Ammon's horn (tissue), 1 donor: ENCODE measurements around the gene BEND3.
"Not testable (repeated sequence)": the region's sequence is repeated elsewhere in the genome, so short reads cannot be mapped to it uniquely, and the experiment has no call there.

Experiments
- DNase-seq: peaks from one replicate; pipeline ENCODE4 v3.0.0-alpha.2; 2016; ENCODE audit warnings: low spot score

BEND3 gene

DNA sequence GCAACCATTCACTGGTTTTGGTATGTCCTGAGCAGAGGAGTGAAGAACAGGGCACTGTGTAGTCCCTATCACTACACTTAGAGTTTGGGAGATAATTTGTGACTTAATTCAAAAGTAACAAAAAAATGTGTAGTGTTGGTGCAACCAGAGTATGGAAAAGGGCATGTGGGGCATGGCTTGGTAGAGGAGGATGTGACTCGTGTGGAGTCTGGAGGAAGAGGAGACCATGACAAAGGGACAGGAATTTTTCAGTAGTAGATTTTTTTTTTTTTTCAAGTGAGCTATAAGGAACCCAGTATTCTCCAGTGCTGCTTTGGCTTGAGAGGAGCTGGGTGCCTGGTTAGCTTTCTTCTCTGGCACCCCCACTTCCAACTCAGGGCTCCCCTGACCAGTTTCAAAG lies 82.2 kb downstream of the BEND3 start:
- DNase-seq, result no peak

- no peak for DNase-seq
These were observed 83.3 kb downstream of the BEND3 start for GRCh38 chr6:107032051-107032450.

DNA sequence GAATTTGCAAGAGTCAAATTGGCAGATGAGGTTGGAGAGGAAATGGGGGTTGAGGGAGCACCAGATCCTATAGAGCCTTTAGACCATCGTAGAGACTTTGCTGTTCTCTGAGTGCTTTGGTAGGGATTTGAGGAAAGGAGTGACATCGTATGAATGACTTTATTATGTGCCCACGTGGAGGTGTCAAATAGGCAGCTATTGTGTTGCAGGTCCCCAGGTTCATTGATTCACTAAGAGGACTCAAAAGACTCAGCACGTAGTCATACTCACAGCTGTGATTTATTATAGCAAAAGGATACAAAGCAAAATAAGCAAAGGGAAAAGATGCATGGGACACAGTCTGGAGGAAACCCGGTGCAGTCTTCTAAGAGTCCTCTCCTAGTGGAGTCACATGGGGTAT lies 85.2 kb downstream of the BEND3 start:
- DNase-seq, result no peak

- no peak for DNase-seq
These were observed 88.3 kb downstream of the BEND3 start for GRCh38 chr6:107026965-107027364.

DNA sequence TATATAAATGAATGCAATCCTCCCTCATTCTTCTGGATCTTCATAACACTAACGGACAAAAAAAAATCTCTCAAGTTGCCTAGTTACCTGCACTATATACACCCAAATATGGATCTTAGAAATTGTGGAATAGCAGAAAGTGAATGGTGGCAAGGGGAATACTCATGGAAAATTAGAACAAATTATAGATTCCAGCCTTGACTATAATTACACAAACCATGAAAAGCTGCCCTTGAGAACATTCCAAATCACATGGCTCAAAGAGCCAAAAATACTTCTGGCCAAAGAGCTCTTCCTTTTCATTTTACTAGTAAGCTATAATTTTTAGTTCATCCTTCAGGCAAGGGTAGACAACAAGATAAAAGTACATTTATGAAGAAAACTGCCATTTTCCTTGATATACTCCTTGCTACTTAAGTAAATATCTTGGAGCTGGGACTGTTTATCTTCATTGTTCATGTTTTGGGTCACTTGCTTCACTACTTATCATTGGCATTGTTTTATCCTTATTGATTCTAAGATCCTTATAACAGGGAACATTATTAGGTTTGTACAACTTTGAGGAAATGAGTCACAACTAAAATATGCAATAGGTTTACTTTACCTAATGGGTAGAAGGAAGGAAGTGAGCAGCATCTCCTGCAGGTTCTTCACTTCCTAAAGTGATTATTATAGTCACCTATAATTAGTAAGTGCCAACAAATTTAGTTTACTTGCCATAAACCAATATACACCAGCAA lies 93.7 kb downstream of the BEND3 start:
- no peak for DNase-seq

DNA sequence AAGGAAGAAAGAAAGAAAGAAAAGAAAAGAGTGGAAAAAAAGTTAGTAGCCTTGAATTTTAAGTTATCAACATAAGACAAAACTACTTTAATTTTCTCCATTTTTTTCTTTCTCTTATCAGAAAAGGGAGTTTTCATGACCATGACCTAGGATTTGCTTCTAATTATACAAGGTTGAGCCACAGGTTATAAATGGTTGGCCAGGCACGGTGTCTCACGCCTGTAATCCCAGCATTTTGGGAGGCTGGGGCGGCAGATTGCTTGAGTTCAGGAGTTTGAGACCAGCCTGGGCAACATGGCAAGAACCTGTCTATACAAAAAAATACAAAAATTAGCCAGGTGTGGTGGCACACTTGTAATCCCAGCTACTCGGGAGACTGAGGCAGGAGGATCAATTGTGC lies 95.1 kb downstream of the BEND3 start:
- no peak for DNase-seq

- not testable (repeated sequence) for DNase-seq
These were observed 95.7 kb downstream of the BEND3 start for GRCh38 chr6:107019628-107020027.

DNA sequence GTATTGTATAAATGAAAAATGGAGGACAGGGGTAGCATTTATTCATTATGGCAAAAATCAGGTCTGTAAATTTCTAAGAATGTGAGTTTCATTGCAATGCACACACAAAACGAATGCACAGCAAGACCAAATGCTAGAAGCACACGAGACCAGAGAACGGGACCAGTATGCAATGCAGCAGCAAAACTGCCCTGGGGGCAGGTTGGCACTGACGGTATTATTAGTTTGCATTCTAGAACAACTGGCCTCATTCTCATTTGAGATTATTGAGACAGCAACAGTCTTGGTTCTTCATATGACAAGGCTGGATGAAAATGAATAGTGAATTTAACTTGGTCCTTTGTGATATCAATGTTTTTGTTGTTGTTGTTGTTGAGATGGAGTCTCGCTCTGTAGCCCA lies 96.3 kb downstream of the BEND3 start:
- DNase-seq, result no peak
